Measurements from ENCODE around the gene SPATA16. TPM values are rescaled to one million over a fixed set of nuclear protein-coding genes. Genes with fewer than 3 reads are reported as not detected.

Gene SPATA16
- total RNA-seq, 2 experiments from 2014 or later: not detected

DNA sequence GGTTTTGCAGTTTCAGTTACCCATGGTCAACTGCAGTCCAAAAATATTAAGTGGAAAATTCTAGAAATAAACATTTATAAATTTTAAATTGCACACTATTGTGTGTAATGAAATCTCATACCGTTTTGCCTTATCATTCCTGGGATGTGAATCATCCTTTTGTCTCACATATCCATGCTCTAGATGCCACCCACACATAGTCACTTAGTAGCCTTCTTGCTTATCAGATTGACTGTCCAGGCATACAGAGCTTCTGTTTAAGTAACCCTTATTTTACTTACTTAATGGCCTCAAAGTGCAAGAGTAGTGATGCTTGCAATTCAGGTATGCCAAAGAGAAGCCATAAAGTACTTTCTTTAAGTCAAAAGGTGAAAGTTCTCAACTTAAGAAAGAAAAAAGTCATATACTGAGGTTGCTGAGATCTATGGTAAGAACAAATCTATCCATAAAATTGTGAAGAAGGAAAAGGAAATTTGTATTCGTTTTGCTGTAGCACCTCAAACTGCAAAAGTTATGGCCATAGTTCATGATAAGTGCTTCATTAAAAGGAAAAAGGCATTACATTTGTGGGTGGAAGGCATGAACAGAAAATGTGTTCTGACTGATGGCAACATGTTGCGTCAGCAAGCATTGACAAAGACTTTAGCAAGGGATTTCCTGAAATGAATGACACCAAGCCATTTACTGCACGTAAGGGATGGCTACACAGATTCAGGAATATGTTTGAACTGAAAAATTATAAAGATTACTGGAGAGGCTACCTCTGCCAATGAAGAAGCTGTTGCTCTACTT is 43.8 kb downstream of the SPATA16 start:
- no peaks in the 10 kb centered on the region for H3K4me1 Mint-ChIP-seq
- no peak for ATAC-seq
- no peak overlapping the region for H3K4me3 Mint-ChIP-seq
- no peak overlapping the region for H3K27ac Mint-ChIP-seq
- H3K9me3 Mint-ChIP-seq (ENCODE audit: low read depth): peaks cover 2% of the 10 kb centered on the region
- DNase-seq: no peak
- H3K27me3 Mint-ChIP-seq: no peaks in the 10 kb centered on the region
- no peaks in the 10 kb centered on the region for H3K36me3 Mint-ChIP-seq
- CTCF ChIA-PET: no interaction called here

DNA sequence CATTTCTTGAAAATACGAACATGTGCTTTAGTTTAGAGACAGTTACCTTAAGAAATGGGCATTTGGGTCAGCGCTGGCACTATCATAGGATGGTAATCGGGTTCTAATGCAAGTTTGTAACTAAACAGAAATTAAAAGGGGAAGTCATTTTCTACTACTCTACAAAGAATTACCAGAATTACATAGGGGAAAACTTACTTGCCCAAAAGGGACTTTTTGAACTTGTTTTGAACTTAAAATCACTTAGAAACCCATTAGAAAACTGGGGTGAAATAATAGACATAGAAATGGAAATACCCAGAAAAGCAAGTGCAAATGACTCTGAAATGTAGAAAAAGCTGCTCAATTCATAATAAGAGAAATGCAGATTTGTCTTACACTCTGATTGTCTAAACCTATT is 44.9 kb downstream of the SPATA16 start:
- DNase-seq (no peak), ATAC-seq (no peak)
- Mint-ChIP-seq H3K4me1 (no peaks in the 10 kb centered on the region), H3K4me3 (no peak overlapping the region), H3K27ac (no peak overlapping the region), H3K9me3 (ENCODE audit: low read depth) (peaks cover 2% of the 10 kb centered on the region), H3K27me3 (no peaks in the 10 kb centered on the region), H3K36me3 (no peaks in the 10 kb centered on the region)
- CTCF ChIA-PET: no interaction called here

DNA sequence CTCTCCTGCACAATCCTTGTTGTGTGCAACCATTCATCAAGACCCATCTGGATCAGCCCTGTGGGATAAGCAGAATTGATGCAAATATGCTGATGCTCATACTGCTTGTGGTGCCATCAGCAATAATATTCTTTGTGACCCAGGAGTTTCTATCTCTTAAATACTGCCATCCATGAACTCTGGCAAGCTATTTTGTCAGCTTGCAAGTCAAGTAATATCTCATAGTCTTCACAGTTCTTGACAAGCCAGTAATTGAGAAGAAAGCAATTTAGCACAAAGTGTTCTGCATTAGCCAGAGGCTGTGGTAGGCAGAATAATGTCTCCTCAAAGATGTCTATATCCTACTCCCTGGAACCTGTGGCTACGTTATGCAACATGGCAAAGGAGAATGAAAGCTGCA is 49.0 kb downstream of the SPATA16 start:
- no peaks in the 10 kb centered on the region for H3K4me1 Mint-ChIP-seq
- no peaks in the 10 kb centered on the region for H3K27me3 Mint-ChIP-seq
- CTCF ChIA-PET: no interaction called here
- DNase-seq (no peak), ATAC-seq (no peak)
- H3K9me3 Mint-ChIP-seq (ENCODE audit: low read depth): no peaks in the 10 kb centered on the region
- H3K36me3 Mint-ChIP-seq: no peaks in the 10 kb centered on the region
- H3K27ac Mint-ChIP-seq: no peak overlapping the region
- no peak overlapping the region for H3K4me3 Mint-ChIP-seq

DNA sequence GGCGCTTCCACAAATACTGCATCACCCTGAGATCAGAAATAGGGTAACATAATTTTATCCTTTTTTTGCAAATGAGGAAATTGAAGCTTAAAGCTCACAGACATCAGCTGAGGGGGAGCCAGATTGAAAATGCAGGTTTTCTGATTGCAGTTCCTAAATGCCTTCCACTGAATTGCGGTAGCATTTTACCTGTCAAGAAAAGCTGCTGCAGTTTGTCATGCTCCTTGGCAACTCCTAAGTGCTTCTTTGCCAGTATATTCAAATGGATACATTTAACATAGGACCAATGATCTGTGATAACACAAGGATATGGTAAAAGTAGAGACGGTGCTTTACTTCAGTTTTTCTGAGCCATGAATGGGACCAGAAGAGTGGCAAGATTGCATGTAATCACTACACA is 50.5 kb downstream of the SPATA16 start:
- Mint-ChIP-seq H3K27me3 (no peaks in the 10 kb centered on the region), H3K4me3 (no peak overlapping the region), H3K36me3 (no peaks in the 10 kb centered on the region), H3K27ac (no peak overlapping the region), H3K4me1 (no peaks in the 10 kb centered on the region), H3K9me3 (ENCODE audit: low read depth) (peaks cover 2% of the 10 kb centered on the region)
- CTCF ChIA-PET: no interaction called here
- ATAC-seq (no peak), DNase-seq (no peak)

DNA sequence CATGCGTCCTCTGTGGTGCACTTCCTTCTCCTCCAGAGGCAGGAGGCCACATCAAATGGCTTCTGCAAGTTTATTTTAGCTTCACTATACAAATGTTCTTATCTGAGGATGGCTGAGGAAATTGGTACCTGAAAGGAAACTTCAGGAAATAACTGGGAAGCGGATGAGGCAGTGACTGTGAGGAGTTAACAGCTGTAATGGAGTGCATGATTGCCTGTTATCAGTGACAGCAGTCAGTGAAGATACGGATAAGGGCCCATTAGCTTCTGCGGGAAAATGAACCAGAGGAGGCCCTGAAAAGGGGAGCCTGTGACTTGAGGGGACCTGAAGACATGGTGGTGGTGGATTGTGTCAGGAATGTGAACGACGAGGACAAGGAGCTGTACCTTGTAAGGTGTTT is 51.8 kb downstream of the SPATA16 start:
- Mint-ChIP-seq H3K4me1 (no peaks in the 10 kb centered on the region), H3K9me3 (ENCODE audit: low read depth) (peaks cover 2% of the 10 kb centered on the region), H3K27ac (no peak overlapping the region), H3K36me3 (no peaks in the 10 kb centered on the region), H3K27me3 (no peaks in the 10 kb centered on the region), H3K4me3 (no peak overlapping the region)
- CTCF ChIA-PET: no interaction called here
- DNase-seq: no peak
- no peak for ATAC-seq

DNA sequence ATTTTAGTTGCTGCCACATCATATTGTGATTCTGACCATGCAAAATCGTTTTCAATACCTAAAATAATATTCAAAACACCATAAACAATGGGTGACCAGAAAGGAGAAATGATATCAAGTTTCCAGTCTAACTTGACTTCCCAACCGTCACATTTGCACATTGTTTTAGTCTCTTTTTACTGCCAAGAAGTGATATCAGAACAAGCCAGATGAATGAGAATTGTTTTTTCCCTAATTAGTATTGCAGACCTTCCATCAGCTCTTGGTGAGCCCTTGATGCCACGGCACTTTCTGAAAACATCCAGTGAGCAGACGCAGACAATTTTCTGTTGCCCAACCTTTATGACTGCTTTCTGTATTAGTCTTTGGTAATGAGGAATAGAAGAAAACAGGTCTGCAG is 62.5 kb downstream of the SPATA16 start:
- Mint-ChIP-seq H3K4me3 (no peak overlapping the region), H3K4me1 (no peaks in the 10 kb centered on the region), H3K27ac (no peak overlapping the region), H3K36me3 (no peaks in the 10 kb centered on the region), H3K27me3 (no peaks in the 10 kb centered on the region), H3K9me3 (ENCODE audit: low read depth) (no peaks in the 10 kb centered on the region)
- CTCF ChIA-PET: no interaction called here
- DNase-seq: no peak
- no peak for ATAC-seq

DNA sequence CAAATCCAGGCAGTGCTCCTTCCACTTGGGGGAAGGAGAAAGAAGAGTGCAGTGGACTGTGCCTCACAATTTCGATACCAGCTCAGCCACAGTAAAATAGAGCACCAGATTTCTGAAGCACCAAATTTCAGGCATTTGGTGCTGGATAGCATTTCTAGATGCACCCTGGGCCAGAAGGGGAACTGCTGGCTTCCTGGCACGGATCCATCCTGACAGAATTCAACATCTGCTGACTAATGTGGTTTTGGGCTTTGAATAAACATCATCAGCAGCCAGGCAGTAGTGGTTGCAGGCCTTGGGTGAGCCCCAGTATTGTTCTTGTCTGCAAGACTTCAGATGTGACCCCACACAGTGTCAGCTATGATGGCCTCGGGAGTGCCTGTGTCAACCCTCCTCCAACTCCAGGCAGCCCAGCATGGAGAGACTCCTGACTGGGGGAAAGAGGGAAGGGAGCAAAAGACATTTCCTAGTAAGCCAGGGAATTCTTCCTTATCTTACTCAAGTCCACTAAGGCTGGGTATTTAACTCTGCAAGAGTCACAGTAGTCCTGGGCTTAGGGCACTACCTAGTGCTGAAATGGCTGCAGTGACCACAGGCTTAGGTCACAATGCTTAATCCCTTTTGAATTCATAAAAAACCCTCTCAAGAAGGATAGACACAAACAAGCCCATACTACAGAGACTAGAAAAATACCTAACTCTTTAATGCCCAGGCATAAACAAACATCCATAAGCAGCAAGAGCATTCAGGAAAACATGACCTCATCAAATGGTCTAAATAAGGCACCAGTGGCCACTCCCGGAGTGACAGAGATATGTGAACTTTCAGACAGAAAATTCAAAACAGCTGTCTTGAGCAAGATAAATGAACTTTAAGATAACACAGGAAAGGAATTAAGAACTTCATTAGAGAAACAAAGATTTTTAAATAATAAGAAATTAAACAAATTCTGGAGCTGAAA is 74.7 kb downstream of the SPATA16 start:
- Mint-ChIP-seq H3K4me1 (no peaks in the 10 kb centered on the region), H3K4me3 (no peak overlapping the region), H3K27me3 (no peaks in the 10 kb centered on the region), H3K36me3 (no peaks in the 10 kb centered on the region), H3K27ac (no peak overlapping the region), H3K9me3 (ENCODE audit: low read depth) (peaks cover 2% of the 10 kb centered on the region)
- ATAC-seq (no peak), DNase-seq (no peak)
- CTCF ChIA-PET: no interaction called here

DNA sequence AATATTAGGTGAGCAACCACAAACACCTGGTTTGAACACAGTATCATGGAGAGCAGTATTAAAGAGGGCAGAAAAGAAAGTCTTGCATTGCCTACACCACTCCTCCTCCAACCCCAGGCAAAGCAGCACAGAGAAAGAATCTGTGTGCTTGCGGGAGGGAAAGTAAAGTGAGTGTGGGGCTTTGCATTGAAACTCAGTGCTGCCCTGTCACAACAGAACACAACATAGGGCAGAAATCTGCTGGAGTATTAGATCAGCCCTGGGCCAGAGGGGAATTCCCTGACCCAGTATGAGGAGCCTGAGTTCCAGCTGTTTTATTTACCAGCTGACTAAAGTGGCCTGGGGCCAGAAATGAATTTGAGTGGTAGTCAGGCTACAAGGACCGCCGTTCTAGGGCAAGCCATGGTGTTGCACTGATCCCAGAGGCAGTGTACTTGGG is 75.5 kb downstream of the SPATA16 start:
- ATAC-seq: no peak
- no peaks in the 10 kb centered on the region for H3K27me3 Mint-ChIP-seq
- DNase-seq: no peak
- H3K9me3 Mint-ChIP-seq (ENCODE audit: low read depth): peaks cover 2% of the 10 kb centered on the region
- CTCF ChIA-PET: no interaction called here
- no peaks in the 10 kb centered on the region for H3K36me3 Mint-ChIP-seq
- no peak overlapping the region for H3K4me3 Mint-ChIP-seq
- no peaks in the 10 kb centered on the region for H3K4me1 Mint-ChIP-seq
- no peak overlapping the region for H3K27ac Mint-ChIP-seq

DNA sequence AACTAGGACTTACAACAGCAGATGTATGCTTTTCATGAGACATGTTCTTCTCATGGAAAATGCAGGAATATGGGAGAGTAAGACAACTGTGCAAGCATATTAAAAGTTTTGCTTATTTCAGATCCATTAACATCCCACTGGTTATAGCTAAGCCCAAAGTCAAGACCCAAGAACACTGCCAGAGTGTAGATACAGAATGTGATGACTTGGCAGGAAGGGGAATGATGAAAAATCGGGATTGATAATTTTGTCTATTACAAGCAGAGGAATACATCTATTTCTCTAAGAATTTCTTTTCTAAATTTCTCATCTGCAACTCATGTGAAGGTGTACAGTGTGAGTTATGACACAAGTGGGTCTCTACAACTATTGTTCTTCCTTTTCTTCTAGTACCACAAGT is 76.4 kb downstream of the SPATA16 start:
- ATAC-seq: no peak
- H3K27ac Mint-ChIP-seq: no peak overlapping the region
- no peaks in the 10 kb centered on the region for H3K36me3 Mint-ChIP-seq
- CTCF ChIA-PET: no interaction called here
- DNase-seq: no peak
- peaks cover 2% of the 10 kb centered on the region for H3K9me3 Mint-ChIP-seq (ENCODE audit: low read depth)
- no peaks in the 10 kb centered on the region for H3K27me3 Mint-ChIP-seq
- no peaks in the 10 kb centered on the region for H3K4me1 Mint-ChIP-seq
- no peak overlapping the region for H3K4me3 Mint-ChIP-seq

DNA sequence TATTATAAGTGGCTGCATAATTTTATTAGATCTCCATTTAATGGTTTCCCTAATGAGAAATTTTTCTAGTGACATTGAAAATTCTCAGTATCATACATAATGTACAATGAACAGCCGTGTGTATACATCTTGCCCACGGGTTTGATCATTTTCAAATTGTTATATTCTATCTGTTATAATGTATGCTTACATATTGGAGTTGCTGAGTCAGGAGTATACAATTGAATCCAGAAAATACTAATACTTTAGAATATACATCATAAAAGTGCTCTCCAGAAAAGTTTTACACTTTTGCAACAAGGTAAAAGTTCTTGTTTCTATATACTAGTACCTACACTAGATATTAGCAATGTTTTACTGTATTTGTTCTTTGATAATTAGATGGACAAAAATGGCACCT is 82.8 kb downstream of the SPATA16 start:
- ATAC-seq (no peak), DNase-seq (no peak)
- CTCF ChIA-PET: no interaction called here
- H3K27ac Mint-ChIP-seq: no peak overlapping the region
- H3K4me1 Mint-ChIP-seq: no peaks in the 10 kb centered on the region
- H3K9me3 Mint-ChIP-seq (ENCODE audit: low read depth): no peaks in the 10 kb centered on the region
- no peaks in the 10 kb centered on the region for H3K36me3 Mint-ChIP-seq
- no peaks in the 10 kb centered on the region for H3K27me3 Mint-ChIP-seq
- no peak overlapping the region for H3K4me3 Mint-ChIP-seq

DNA sequence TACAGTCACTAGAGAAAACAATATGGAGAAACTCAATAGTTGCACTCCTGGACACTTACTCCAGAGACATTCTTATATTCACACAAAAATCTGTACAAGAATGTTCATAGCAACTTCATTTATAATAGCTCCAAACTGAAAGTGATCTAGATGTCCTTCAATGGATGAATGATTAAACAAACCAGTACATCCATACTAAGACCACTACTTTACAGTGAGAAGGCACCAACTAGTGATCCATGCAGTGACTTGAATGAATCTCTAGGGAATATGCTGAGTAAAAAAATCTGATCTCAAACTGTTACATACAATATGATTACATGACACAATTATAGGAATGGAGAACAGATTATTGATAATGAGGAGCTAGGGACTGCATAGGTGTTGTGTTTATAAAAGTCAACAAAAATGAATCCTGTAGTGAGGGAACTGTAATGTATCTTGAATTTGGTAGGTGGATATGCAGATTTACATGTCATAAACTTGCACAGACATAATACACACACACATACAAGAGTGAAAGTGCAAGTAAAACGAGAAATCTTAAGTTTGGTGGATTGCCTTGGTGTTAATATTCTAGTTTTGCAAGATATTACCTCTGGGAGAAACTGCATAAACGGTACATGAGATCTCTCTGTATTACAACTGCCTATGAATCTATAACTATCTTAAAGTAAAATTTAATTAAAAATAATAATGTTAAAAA is 85.7 kb downstream of the SPATA16 start:
- H3K4me1 Mint-ChIP-seq: no peaks in the 10 kb centered on the region
- no peaks in the 10 kb centered on the region for H3K9me3 Mint-ChIP-seq (ENCODE audit: low read depth)
- H3K4me3 Mint-ChIP-seq: no peak overlapping the region
- H3K27me3 Mint-ChIP-seq: no peaks in the 10 kb centered on the region
- no peaks in the 10 kb centered on the region for H3K36me3 Mint-ChIP-seq
- DNase-seq: no peak
- ATAC-seq: no peak
- CTCF ChIA-PET: no interaction called here
- H3K27ac Mint-ChIP-seq: no peak overlapping the region

DNA sequence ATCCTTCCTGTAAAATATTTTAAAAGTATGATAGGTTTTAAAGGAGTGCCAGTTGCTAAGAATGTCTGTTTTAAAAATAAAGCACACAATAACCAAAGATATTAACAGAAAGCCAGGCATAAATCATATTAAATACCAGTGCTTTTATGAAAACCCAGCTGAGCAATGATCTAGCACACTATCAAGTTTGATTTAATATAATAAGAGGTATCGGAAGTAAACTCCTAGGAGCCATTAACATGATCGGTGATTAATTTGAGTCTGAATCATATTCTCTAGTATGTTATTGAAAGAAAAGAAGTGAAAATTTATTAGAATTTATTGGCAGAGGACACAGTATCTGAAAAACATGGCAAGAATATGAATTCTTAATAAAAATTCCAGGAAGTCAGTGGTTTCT is 91.7 kb downstream of the SPATA16 start:
- H3K9me3 Mint-ChIP-seq (ENCODE audit: low read depth): no peaks in the 10 kb centered on the region
- H3K4me3 Mint-ChIP-seq: no peak overlapping the region
- H3K36me3 Mint-ChIP-seq: no peaks in the 10 kb centered on the region
- DNase-seq: no peak
- no peak for ATAC-seq
- no peaks in the 10 kb centered on the region for H3K4me1 Mint-ChIP-seq
- CTCF ChIA-PET: no interaction called here
- no peaks in the 10 kb centered on the region for H3K27me3 Mint-ChIP-seq
- H3K27ac Mint-ChIP-seq: no peak overlapping the region

DNA sequence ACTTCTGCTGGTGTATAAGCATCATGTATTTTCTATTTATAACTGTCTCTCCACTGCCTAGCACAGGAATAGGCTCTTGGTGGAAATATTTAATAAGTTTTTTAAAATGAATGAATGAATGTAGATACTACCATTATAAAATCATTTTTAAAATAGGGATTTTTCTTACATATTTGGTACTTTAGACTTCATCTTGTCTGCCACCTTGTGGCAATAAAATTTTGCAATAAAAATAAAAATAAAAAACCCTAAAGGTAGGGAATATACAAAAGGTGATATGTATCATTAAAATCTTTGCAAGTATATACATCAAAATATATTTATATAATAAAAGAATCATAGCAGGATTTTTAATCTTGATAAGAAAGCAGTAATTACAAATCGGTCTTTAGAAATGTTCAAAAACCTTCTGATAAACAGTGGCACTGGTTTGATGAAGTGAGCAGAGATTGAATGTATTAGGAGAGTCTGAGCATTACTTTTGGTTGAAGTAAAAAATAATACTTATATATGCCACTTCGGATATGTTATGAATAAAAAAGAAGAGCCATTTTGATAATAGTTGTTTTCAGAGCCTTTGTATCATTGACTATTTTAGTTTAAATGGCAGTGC is 95.2 kb downstream of the SPATA16 start:
- ATAC-seq (no peak), DNase-seq (no peak)
- no peaks in the 10 kb centered on the region for H3K27me3 Mint-ChIP-seq
- no peaks in the 10 kb centered on the region for H3K36me3 Mint-ChIP-seq
- no peaks in the 10 kb centered on the region for H3K4me1 Mint-ChIP-seq
- H3K4me3 Mint-ChIP-seq: no peak overlapping the region
- CTCF ChIA-PET: no interaction called here
- no peak overlapping the region for H3K27ac Mint-ChIP-seq
- no peaks in the 10 kb centered on the region for H3K9me3 Mint-ChIP-seq (ENCODE audit: low read depth)

Measured in activated CD8-positive, alpha-beta memory T cell treated with anti-CD3 and anti-CD28 coated beads, Interleukin-2, amount 10 ng/mL, durations not matched to agents 7 days and 5 days (primary cell).